Hepatocyte (in vitro differentiated cells): Measurements from ENCODE around the gene WDPCP.

Experiments
- CTCF ChIP-seq: fragments of 200-600 bp; sonication (generic); IDR thresholded peaks from 2 replicates; pipeline ENCODE4 v1.5.1; 2016; ENCODE audit warnings: antibody characterized with exemption, mild to moderate bottlenecking; ENCODE audit not compliant: poor library complexity
- EZH2 ChIP-seq: fragments of 200-600 bp; sonication (generic); IDR thresholded peaks from 2 replicates; pipeline ENCODE4 v1.6.1; 2016; ENCODE audit warnings: antibody characterized with exemption, mild to moderate bottlenecking, borderline replicate concordance
- EZH2phosphoT487 ChIP-seq: fragments of 200-600 bp; sonication (generic); IDR thresholded peaks from one replicate; pipeline ENCODE4 v1.6.1; 2018; ENCODE audit warnings: antibody characterized with exemption, mild to moderate bottlenecking, low read depth, moderate library complexity; ENCODE audit not compliant: unreplicated experiment, severe bottlenecking

DNA sequence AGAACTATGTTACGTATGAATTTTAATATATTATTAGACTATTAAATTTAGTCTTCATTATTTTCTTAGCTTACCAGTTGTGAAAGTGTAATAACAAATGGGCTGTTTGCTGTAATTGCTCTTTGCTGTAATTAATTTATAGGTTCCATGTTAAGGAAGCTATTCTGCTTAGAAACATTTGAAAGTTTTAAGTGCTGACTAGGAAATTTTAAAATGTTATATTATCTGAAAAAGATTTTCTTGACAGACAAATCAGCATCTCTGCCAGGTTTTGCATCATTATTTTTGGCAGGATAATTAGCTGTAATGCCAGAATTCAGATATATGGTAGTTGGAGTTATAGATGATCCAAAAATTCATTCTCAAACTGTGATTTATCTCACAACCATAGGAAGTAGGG is 495.4 kb downstream of the WDPCP start:
- no peak for TF ChIP-seq CTCF
- TF ChIP-seq EZH2phosphoT487 = no peak
- TF ChIP-seq EZH2 = no peak
